Epidermal melanocyte (primary cell): ENCODE measurements around the gene ABCA5.
"Not testable (repeated sequence)": the region's sequence is repeated elsewhere in the genome, so short reads cannot be mapped to it uniquely, and the experiment has no call there.

Experiments
- DNase-seq: peaks from one replicate; pipeline ENCODE4 v3.0.0; 2011; ENCODE audit warnings: low spot score; ENCODE audit not compliant: insufficient read length

Gene ABCA5

DNA sequence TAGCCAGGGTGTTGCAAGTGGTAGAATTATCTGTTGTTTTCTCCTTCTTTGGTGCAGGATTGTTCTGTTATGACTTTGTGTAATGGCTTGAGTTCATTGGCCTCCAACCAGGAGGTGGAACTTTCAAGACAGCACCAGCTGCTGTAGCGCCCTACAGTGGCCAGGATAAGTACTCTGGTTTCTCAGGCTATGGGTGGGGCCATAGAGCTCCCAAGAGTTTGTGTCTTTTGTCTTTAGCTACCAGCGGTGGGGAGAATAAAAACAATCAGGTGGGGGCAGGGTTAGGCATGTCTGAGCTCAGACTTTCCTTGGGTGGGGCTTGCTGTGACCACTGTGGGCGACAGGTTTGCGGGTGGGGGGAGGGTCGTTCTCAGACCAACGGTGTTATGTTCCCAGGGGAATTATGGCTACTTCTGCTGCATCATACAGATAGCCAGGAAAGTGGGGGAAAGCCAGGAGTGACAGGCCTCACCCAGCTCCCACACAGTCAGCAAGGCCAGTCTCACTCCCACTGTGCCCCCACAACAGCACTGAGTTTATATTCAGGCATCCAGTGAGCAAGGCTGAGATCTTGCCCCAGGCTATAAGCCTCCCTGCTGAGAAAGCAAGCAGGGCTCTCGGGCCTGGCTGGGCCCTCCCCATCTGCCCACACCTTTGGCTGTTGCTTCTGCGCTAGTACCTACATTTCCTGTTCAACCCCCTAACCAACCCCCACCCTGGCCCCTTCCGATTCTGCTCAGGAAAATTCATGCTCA lies 113.7 kb downstream of the ABCA5 start:
- DNase-seq = no peak

- no peak for DNase-seq
Measured at GRCh38 chr17:69208640-69209039, 118.3 kb downstream of the ABCA5 start.

- DNase-seq = no peak
Measured at GRCh38 chr17:69207151-69207550, 119.8 kb downstream of the ABCA5 start.

DNA sequence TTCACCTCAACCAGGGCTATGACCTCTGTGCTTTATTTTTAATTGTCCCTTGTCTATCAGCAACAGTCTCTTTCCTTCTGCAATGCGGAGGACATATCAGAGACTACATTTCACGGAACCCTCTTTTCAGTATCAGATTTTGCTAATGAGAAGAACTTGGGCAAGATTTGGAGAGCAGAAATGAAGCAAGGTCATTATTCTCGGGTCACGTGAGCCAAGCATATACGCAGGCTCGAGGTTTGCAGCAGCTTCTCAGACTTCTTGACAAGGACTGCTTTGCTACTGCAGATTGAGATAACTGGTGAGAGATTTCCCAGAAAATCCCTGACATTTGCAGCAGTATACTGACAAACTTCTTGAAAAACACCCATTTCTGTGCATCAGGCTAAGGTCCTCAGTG lies 128.7 kb downstream of the ABCA5 start:
- no peak for DNase-seq

DNA sequence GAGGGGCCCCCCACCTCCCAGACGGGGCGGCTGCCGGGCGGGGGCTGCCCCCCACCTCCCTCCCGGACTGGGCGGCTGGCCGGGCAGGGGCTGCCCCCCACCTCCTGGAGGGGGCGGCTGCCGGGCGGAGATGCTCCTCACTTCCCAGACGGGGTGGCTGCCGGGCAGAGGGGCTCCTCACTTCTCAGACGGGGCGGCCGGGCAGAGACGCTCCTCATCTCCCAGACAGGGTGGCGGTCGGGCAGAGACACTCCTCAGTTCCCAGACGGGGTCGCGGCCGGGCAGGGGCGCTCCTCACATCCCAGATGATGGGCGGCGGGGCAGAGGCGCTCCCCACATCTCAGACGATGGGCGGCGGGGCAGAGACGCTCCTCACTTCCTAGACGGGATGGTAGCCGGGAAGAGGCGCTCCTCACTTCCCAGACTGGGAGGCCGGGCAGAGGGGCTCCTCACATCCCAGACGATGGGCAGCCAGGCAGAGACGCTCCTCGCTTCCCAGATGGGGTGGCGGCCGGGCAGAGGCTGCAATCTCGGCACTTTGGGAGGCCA lies 130.8 kb downstream of the ABCA5 start:
- DNase-seq = not testable (repeated sequence)
